ENCODE results near the gene BCAS3.
"Not testable (repeated sequence)": the region's sequence is repeated elsewhere in the genome, so short reads cannot be mapped to it uniquely, and the experiment has no call there.

BCAS3 gene

GRCh38 chr17:61354895-61355874, 677.5 kb downstream of the BCAS3 start:
- Histone ChIP-seq H3K9ac (ENCODE audit: low read length) (no peak overlapping the region), H3K36me3 (ENCODE audit: control insufficient read depth, insufficient read depth, low read length) (no peaks in the 10 kb centered on the region), H3K9me3 (ENCODE audit: control insufficient read depth, low read length) (no peaks in the 10 kb centered on the region), H3K4me3 (ENCODE audit: low read length) (no peak overlapping the region), H3K4me1 (ENCODE audit: control insufficient read depth, insufficient read depth, low read length) (peaks cover 8% of the 10 kb centered on the region), H3K27me3 (ENCODE audit: control insufficient read depth, insufficient read depth, low read length) (no peaks in the 10 kb centered on the region)

GRCh38 chr17:61357061-61357460, 679.4 kb downstream of the BCAS3 start:
- not testable (repeated sequence) for H3K9ac ChIP-seq (ENCODE audit: low read length); H3K4me1 ChIP-seq (ENCODE audit: control insufficient read depth, insufficient read depth, low read length); H3K9me3 ChIP-seq (ENCODE audit: control insufficient read depth, low read length); H3K27me3 ChIP-seq (ENCODE audit: control insufficient read depth, insufficient read depth, low read length); H3K4me3 ChIP-seq (ENCODE audit: low read length); H3K36me3 ChIP-seq (ENCODE audit: control insufficient read depth, insufficient read depth, low read length)

GRCh38 chr17:61359513-61359912, 681.9 kb downstream of the BCAS3 start:
- not testable (repeated sequence) for H3K4me1 ChIP-seq (ENCODE audit: control insufficient read depth, insufficient read depth, low read length); H3K36me3 ChIP-seq (ENCODE audit: control insufficient read depth, insufficient read depth, low read length); H3K4me3 ChIP-seq (ENCODE audit: low read length); H3K9ac ChIP-seq (ENCODE audit: low read length); H3K9me3 ChIP-seq (ENCODE audit: control insufficient read depth, low read length); H3K27me3 ChIP-seq (ENCODE audit: control insufficient read depth, insufficient read depth, low read length)

GRCh38 chr17:61360318-61360943, 682.8 kb downstream of the BCAS3 start:
- Histone ChIP-seq H3K27me3 (ENCODE audit: control insufficient read depth, insufficient read depth, low read length) (no peaks in the 10 kb centered on the region), H3K4me1 (ENCODE audit: control insufficient read depth, insufficient read depth, low read length) (peaks cover 8% of the 10 kb centered on the region), H3K9ac (ENCODE audit: low read length) (no peak overlapping the region), H3K36me3 (ENCODE audit: control insufficient read depth, insufficient read depth, low read length) (no peaks in the 10 kb centered on the region), H3K4me3 (ENCODE audit: low read length) (no peak overlapping the region), H3K9me3 (ENCODE audit: control insufficient read depth, low read length) (no peaks in the 10 kb centered on the region)

- Histone ChIP-seq H3K9ac (ENCODE audit: low read length) (no peak overlapping the region), H3K27me3 (ENCODE audit: control insufficient read depth, insufficient read depth, low read length) (no peaks in the 10 kb centered on the region), H3K4me1 (ENCODE audit: control insufficient read depth, insufficient read depth, low read length) (peaks cover 8% of the 10 kb centered on the region), H3K9me3 (ENCODE audit: control insufficient read depth, low read length) (no peaks in the 10 kb centered on the region), H3K4me3 (ENCODE audit: low read length) (no peak overlapping the region), H3K36me3 (ENCODE audit: control insufficient read depth, insufficient read depth, low read length) (no peaks in the 10 kb centered on the region)
Observed at GRCh38 chr17:61361084-61361483, 683.4 kb downstream of the BCAS3 start.

GRCh38 chr17:61362396-61362795, 684.7 kb downstream of the BCAS3 start:
- Histone ChIP-seq H3K9ac (ENCODE audit: low read length) (no peak overlapping the region), H3K9me3 (ENCODE audit: control insufficient read depth, low read length) (no peaks in the 10 kb centered on the region), H3K27me3 (ENCODE audit: control insufficient read depth, insufficient read depth, low read length) (no peaks in the 10 kb centered on the region), H3K36me3 (ENCODE audit: control insufficient read depth, insufficient read depth, low read length) (no peaks in the 10 kb centered on the region), H3K4me3 (ENCODE audit: low read length) (no peak overlapping the region), H3K4me1 (ENCODE audit: control insufficient read depth, insufficient read depth, low read length) (peaks cover 8% of the 10 kb centered on the region)

GRCh38 chr17:61362852-61363600, 685.4 kb downstream of the BCAS3 start:
- Histone ChIP-seq H3K4me3 (ENCODE audit: low read length) (no peak overlapping the region), H3K9ac (ENCODE audit: low read length) (no peak overlapping the region), H3K27me3 (ENCODE audit: control insufficient read depth, insufficient read depth, low read length) (no peaks in the 10 kb centered on the region), H3K9me3 (ENCODE audit: control insufficient read depth, low read length) (no peaks in the 10 kb centered on the region), H3K4me1 (ENCODE audit: control insufficient read depth, insufficient read depth, low read length) (peaks cover 8% of the 10 kb centered on the region), H3K36me3 (ENCODE audit: control insufficient read depth, insufficient read depth, low read length) (no peaks in the 10 kb centered on the region)

GRCh38 chr17:61363601-61364462, 686.2 kb downstream of the BCAS3 start:
- Histone ChIP-seq H3K36me3 (ENCODE audit: control insufficient read depth, insufficient read depth, low read length) (no peaks in the 10 kb centered on the region), H3K9ac (ENCODE audit: low read length) (no peak overlapping the region), H3K4me1 (ENCODE audit: control insufficient read depth, insufficient read depth, low read length) (peaks cover 8% of the 10 kb centered on the region), H3K4me3 (ENCODE audit: low read length) (no peak overlapping the region), H3K27me3 (ENCODE audit: control insufficient read depth, insufficient read depth, low read length) (no peaks in the 10 kb centered on the region), H3K9me3 (ENCODE audit: control insufficient read depth, low read length) (no peaks in the 10 kb centered on the region)

- no peak overlapping the region for H3K9ac ChIP-seq (ENCODE audit: low read length)
- H3K4me1 ChIP-seq (ENCODE audit: control insufficient read depth, insufficient read depth, low read length) = peaks cover 8% of the 10 kb centered on the region
- no peaks in the 10 kb centered on the region for H3K9me3 ChIP-seq (ENCODE audit: control insufficient read depth, low read length)
- H3K27me3 ChIP-seq (ENCODE audit: control insufficient read depth, insufficient read depth, low read length) = no peaks in the 10 kb centered on the region
- no peak overlapping the region for H3K4me3 ChIP-seq (ENCODE audit: low read length)
- no peaks in the 10 kb centered on the region for H3K36me3 ChIP-seq (ENCODE audit: control insufficient read depth, insufficient read depth, low read length)
Observed at GRCh38 chr17:61364463-61364846, 686.8 kb downstream of the BCAS3 start.

GRCh38 chr17:61366076-61366714, 688.5 kb downstream of the BCAS3 start:
- Histone ChIP-seq H3K36me3 (ENCODE audit: control insufficient read depth, insufficient read depth, low read length) (no peaks in the 10 kb centered on the region), H3K4me3 (ENCODE audit: low read length) (no peak overlapping the region), H3K9me3 (ENCODE audit: control insufficient read depth, low read length) (no peaks in the 10 kb centered on the region), H3K9ac (ENCODE audit: low read length) (no peak overlapping the region), H3K4me1 (ENCODE audit: control insufficient read depth, insufficient read depth, low read length) (peaks cover 8% of the 10 kb centered on the region), H3K27me3 (ENCODE audit: control insufficient read depth, insufficient read depth, low read length) (no peaks in the 10 kb centered on the region)
